SK-N-MC (cell line): Measurements from ENCODE around the gene LRRC17.
"Not testable (repeated sequence)": the region's sequence is repeated elsewhere in the genome, so short reads cannot be mapped to it uniquely, and the experiment has no call there.

Source experiments
- DNase-seq: peaks from one replicate; pipeline ENCODE4 v3.0.0-alpha.2; 2011; ENCODE audit warnings: low read depth, low spot score
- H3K27ac ChIP-seq: fragments of 200-600 bp; sonication (generic); 2 replicates; pipeline ENCODE4 v1.5.1; 2016; ENCODE audit warnings: mixed run types
- H3K36me3 ChIP-seq: fragments of 200-600 bp; sonication (generic); 2 replicates; pipeline ENCODE4 v1.6.1; 2017; ENCODE audit warnings: antibody characterized with exemption, low read length, mixed read lengths; ENCODE audit not compliant: insufficient read depth
- H3K4me3 ChIP-seq: fragments of 200-600 bp; sonication (generic); 2 replicates; pipeline ENCODE4 v1.5.1; 2016
- H3K9ac ChIP-seq: fragments of 200-600 bp; sonication (generic); 2 replicates; pipeline ENCODE4 v1.8.0; 2017; ENCODE audit warnings: mixed run types, mixed read lengths; ENCODE audit not compliant: insufficient read length
- H3K9me3 ChIP-seq: fragments of 200-600 bp; sonication (generic); 2 replicates; pipeline ENCODE4 v1.6.1; 2017; ENCODE audit warnings: low read depth, mild to moderate bottlenecking, antibody characterized with exemption, low read length, moderate library complexity, mixed read lengths
- EZH2 ChIP-seq: fragments of 200-600 bp; sonication (generic); IDR thresholded peaks from one replicate; pipeline ENCODE4 v1.6.1; 2017; ENCODE audit warnings: antibody characterized with exemption
- FOXP2 ChIP-seq: optimal IDR thresholded peaks from 2 replicates; pipeline ENCODE3; 2011; ENCODE audit warnings: mild to moderate bottlenecking, moderate library complexity; ENCODE audit not compliant: insufficient read depth; ENCODE audit errors: extremely low read length, control extremely low read depth
- POLR2AphosphoS5 ChIP-seq: IDR thresholded peaks from 2 replicates; pipeline ENCODE4 v1.6.1; 2012; ENCODE audit warnings: mild to moderate bottlenecking, low read depth, low read length, borderline replicate concordance

The LRRC17 gene

DNA sequence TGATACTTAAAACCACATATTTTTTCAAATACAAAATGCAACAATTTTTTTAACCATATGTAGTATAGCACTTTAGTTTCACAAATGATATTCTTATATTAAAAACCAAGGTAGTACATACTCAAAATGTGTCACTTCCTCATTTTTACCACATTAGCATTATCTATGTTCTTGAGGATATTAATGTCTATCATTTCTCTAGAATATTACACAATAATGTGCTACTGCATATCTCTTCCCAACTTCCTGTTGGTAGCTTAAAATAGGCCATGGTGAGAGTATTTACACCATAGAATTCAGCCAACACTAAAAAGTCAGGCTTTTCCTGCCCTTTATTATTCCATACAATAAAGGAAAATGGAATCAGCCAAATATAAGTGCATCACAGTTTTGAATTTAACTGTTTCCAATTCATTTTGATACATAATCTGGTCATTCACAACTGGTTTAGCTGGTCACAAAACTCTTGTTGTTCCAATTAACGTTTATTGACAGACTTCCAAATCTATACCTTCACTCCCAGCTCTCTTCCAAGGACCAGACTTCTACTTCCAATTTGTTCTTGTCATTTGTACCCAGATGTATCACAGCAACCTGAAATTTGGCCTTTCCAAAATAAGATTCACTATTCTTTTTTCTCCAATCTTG lies 20.0 kb upstream of the LRRC17 start:
- Histone ChIP-seq H3K9ac (no peak overlapping the region), H3K9me3 (no peaks in the 10 kb centered on the region), H3K27ac (no peak overlapping the region), H3K36me3 (no peaks in the 10 kb centered on the region), H3K4me3 (0 out of 2 replicates have a peak overlapping the region, but pooled peaks have one; percentile 19)
- DNase-seq: no peak
- no peak for TF ChIP-seq EZH2

GRCh38 chr7:102895602-102896001 lies 17.2 kb upstream of the LRRC17 start:
- Histone ChIP-seq H3K4me3 (no peak overlapping the region), H3K9ac (no peak overlapping the region), H3K9me3 (no peaks in the 10 kb centered on the region), H3K36me3 (no peaks in the 10 kb centered on the region), H3K27ac (no peak overlapping the region)
- no peak for DNase-seq
- TF ChIP-seq POLR2AphosphoS5: no peak
- no peak for TF ChIP-seq EZH2
- TF ChIP-seq FOXP2: no peak

- no peak overlapping the region for H3K4me3 ChIP-seq
- no peak for DNase-seq
- TF ChIP-seq EZH2 (no peak), FOXP2 (no peak), POLR2AphosphoS5 (no peak)
- no peak overlapping the region for H3K27ac ChIP-seq
- no peak overlapping the region for H3K9ac ChIP-seq
- H3K36me3 ChIP-seq: no peaks in the 10 kb centered on the region
- no peaks in the 10 kb centered on the region for H3K9me3 ChIP-seq
These were observed 16.2 kb upstream of the LRRC17 start for GRCh38 chr7:102896585-102896984.

- Histone ChIP-seq H3K4me3 (peak overlapping the region; percentile 19; the same call in 1 of the 2 replicates), H3K27ac (peak overlapping the region; percentile 67; the same call in 1 of the 2 replicates), H3K9me3 (no peaks in the 10 kb centered on the region), H3K36me3 (no peaks in the 10 kb centered on the region), H3K9ac (no peak overlapping the region)
- DNase-seq: no peak
- TF ChIP-seq EZH2 (no peak), POLR2AphosphoS5 (no peak), FOXP2 (no peak)
These were observed 15.6 kb upstream of the LRRC17 start for GRCh38 chr7:102897211-102897631.

DNA sequence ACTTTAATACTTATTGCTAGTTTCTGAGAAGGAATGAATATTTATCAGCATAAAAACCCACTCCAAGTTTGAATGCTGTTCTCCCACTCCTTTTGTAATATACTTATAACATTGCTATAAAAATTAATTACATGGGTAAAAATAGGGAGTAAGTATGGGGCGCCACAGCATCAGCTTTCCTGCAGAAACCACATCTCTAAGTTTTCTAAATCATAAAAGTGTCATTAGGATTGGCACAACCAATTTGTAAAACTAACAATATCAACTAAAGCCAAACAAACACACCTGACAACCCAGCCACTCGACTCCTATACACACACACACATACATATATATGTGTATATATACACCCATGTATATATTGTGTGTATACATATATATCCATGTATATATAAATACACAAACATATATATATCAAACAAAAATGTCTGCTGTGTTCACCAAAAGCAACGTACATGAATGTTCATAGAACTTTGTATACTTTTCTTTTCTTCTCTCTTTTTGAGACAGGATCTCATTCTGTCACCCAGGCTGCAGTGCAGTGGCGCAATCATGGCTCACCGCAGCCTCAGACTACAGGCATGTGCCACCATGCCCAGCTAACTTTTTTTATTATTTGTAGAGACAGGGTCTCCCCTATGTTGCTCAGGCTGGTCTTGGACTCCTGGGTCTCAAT lies 14.8 kb upstream of the LRRC17 start:
- Histone ChIP-seq H3K4me3 (peak overlapping the region; percentile 19; the same call in 1 of the 2 replicates), H3K27ac (peak overlapping the region; percentile 67; the same call in 1 of the 2 replicates), H3K9me3 (no peaks in the 10 kb centered on the region), H3K9ac (no peak overlapping the region), H3K36me3 (no peaks in the 10 kb centered on the region)
- TF ChIP-seq EZH2 (no peak), POLR2AphosphoS5 (no peak)
- no peak for DNase-seq

DNA sequence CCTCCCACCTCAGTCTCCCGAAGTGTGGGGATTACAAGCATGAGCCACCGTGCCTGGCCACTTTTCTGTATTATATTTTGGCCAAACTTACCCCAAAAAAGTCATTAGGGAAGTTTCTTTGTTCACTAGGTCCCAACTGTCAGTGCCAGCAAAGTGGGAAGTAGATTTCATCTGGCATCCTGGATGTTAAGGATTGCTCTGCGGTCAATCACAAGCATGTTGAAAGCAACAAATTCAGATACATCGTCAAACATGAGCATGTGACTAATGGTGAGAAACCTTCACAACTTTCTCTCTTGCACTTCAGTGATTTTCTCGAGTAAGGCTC lies 14.3 kb upstream of the LRRC17 start:
- H3K27ac ChIP-seq: no peak overlapping the region
- no peak overlapping the region for H3K9ac ChIP-seq
- no peaks in the 10 kb centered on the region for H3K9me3 ChIP-seq
- TF ChIP-seq EZH2: no peak
- TF ChIP-seq POLR2AphosphoS5: no peak
- no peak for TF ChIP-seq FOXP2
- no peak overlapping the region for H3K4me3 ChIP-seq
- H3K36me3 ChIP-seq: no peaks in the 10 kb centered on the region
- no peak for DNase-seq

DNA sequence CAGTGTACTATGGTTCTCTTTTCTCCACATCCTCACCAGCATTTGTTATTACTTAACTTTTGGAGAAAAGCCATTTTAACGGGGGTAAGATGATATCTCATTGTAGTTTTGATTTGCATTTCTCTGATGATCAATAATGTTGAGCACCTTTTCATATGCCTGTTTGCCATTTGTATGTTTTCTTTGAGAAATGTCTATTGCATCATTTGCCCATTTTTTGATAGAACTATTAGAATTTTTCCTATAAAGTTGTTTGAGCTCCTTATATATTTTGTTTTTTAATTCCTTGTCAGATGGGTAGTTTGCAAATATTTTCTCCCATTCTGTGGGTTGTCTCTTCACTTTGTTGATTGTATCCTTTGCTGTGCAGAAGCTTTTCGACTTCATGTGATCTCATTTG lies 10.7 kb upstream of the LRRC17 start:
- DNase-seq, H3K9me3 ChIP-seq, H3K36me3 ChIP-seq, H3K27ac ChIP-seq, H3K4me3 ChIP-seq, H3K9ac ChIP-seq: not testable (repeated sequence)

GRCh38 chr7:102903576-102903975 lies 9.2 kb upstream of the LRRC17 start:
- not testable (repeated sequence) for H3K9ac ChIP-seq, H3K27ac ChIP-seq, H3K4me3 ChIP-seq, DNase-seq, H3K9me3 ChIP-seq, H3K36me3 ChIP-seq

- H3K9ac ChIP-seq: no peak overlapping the region
- no peak for DNase-seq
- H3K4me3 ChIP-seq: no peak overlapping the region
- H3K27ac ChIP-seq: no peak overlapping the region
- no peaks in the 10 kb centered on the region for H3K36me3 ChIP-seq
- no peaks in the 10 kb centered on the region for H3K9me3 ChIP-seq
- TF ChIP-seq EZH2 (no peak), FOXP2 (no peak), POLR2AphosphoS5 (no peak)
These were observed 4.1 kb upstream of the LRRC17 start for GRCh38 chr7:102908676-102909075.

GRCh38 chr7:102913826-102914225 lies 1.0 kb downstream of the LRRC17 start:
- Histone ChIP-seq H3K36me3 (no peaks in the 10 kb centered on the region), H3K9ac (peak overlapping the region; percentile 67), H3K9me3 (no peaks in the 10 kb centered on the region), H3K4me3 (peak overlapping the region; percentile 80), H3K27ac (no peak overlapping the region)
- DNase-seq: no peak
- no peak for TF ChIP-seq FOXP2
- no peak for TF ChIP-seq EZH2
- no peak for TF ChIP-seq POLR2AphosphoS5
